ENCODE data around the gene MSANTD2. TPM values are rescaled to one million over a fixed set of nuclear protein-coding genes. Genes with fewer than 3 reads are reported as not detected.

The MSANTD2 gene
- polyA plus RNA-seq, 1 of the 3 experiments (the other 2 are of a cell fraction) = 6.4 TPM

DNA sequence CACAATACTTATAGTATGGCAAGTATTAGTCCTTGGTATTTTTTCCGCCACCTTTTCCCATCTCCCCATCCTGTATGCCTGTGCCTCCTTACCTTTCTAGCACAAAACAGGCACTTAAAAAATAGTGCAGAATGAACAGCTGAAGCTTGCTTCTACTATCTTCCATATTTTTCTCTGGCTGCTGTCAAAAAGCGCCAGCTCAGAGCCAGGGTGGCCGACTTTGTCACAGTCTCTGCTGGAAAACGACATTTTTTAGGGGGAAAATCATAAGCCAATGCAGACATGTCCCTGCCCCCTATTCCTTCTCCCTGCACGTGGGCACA is 38.6 kb upstream of the MSANTD2 start:
- ChIA-PET CTCF (interaction anchor here (0.9 to 17.8 kb wide), 18 partner anchors 12 to 198 kb away, joined by 3 to 220 read pairs (median 10); partner anchors contain the start of genes ESAM, ROBO3, SIAE and SPA17), POLR2A (no interaction called here)
- Histone ChIP-seq H3K79me2 (ENCODE audit: insufficient read depth) (no peaks in the 10 kb centered on the region), H3F3A (replicated peaks; ENCODE audit: insufficient read depth) (peaks cover 10% of the 10 kb centered on the region), H3K27me3 (ENCODE audit: insufficient read depth) (peaks cover 14% of the 10 kb centered on the region; the same call in 1 of the 2 replicates), H3K4me3 (ENCODE audit: low read depth in 2 of 2, low read length in 1 of 2) (no peak overlapping the region), H3K4me1 (ENCODE audit: control insufficient read depth in 1 of 2, insufficient read depth in 2 of 2, low read depth in 1 of 2, low read length in 1 of 2) (peaks cover 3 to 14% of the 10 kb centered on the region in 2 experiments; a peak in 2 of 4 replicates), H3K4me2 (no peak overlapping the region), H3K9ac (no peak overlapping the region), H3K9me2 (no peaks in the 10 kb centered on the region), H2AFZ (ENCODE audit: low read depth) (no peak overlapping the region), H3K27ac (ENCODE audit: low read depth in 2 of 2, low read length in 1 of 2) (no peak overlapping the region), H3K36me3 (replicated peaks in 1 of 2; ENCODE audit: control insufficient read depth in 1 of 2, insufficient read depth in 2 of 2, low read length in 1 of 2) (no peaks in the 10 kb centered on the region), H3K9me3 (no peaks in the 10 kb centered on the region), H4K20me1 (ENCODE audit: insufficient read depth) (no peaks in the 10 kb centered on the region)
- no peak for TF ChIP-seq SIN3A (IDR thresholded peaks at IDR 0.05; ENCODE audit: borderline replicate concordance, low read depth, low read length)
- TF ChIP-seq RFX5 (IDR thresholded peaks at IDR 0.05; ENCODE audit: low read length) = no peak
- no peak for TF ChIP-seq TCF12 (IDR thresholded peaks at IDR 0.05)
- TF ChIP-seq ELF1 (IDR thresholded peaks at IDR 0.05) = no peak
- TF ChIP-seq, protein P1, sequence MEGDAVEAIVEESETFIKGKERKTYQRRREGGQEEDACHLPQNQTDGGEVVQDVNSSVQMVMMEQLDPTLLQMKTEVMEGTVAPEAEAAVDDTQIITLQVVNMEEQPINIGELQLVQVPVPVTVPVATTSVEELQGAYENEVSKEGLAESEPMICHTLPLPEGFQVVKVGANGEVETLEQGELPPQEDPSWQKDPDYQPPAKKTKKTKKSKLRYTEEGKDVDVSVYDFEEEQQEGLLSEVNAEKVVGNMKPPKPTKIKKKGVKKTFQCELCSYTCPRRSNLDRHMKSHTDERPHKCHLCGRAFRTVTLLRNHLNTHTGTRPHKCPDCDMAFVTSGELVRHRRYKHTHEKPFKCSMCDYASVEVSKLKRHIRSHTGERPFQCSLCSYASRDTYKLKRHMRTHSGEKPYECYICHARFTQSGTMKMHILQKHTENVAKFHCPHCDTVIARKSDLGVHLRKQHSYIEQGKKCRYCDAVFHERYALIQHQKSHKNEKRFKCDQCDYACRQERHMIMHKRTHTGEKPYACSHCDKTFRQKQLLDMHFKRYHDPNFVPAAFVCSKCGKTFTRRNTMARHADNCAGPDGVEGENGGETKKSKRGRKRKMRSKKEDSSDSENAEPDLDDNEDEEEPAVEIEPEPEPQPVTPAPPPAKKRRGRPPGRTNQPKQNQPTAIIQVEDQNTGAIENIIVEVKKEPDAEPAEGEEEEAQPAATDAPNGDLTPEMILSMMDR (IDR thresholded peaks at IDR 0.05) = no peak
- no peak for TF ChIP-seq NRF1 (IDR thresholded peaks at IDR 0.05; ENCODE audit: low read depth, low read length)
- TF ChIP-seq NFIC (IDR thresholded peaks at IDR 0.05; ENCODE audit: borderline replicate concordance) = no peak
- no peak for TF ChIP-seq JUND (IDR thresholded peaks at IDR 0.05)
- no peak for TF ChIP-seq SMC3 (IDR thresholded peaks at IDR 0.05; ENCODE audit: low read depth, low read length)
- TF ChIP-seq, protein P2, sequence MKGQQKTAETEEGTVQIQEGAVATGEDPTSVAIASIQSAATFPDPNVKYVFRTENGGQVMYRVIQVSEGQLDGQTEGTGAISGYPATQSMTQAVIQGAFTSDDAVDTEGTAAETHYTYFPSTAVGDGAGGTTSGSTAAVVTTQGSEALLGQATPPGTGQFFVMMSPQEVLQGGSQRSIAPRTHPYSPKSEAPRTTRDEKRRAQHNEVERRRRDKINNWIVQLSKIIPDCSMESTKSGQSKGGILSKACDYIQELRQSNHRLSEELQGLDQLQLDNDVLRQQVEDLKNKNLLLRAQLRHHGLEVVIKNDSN (IDR thresholded peaks at IDR 0.05; ENCODE audit: borderline replicate concordance, low read depth) = no peak
- TF ChIP-seq FOSL2 (IDR thresholded peaks at IDR 0.05; ENCODE audit: borderline replicate concordance, low read depth) = no peak
- TF ChIP-seq, protein P3, sequence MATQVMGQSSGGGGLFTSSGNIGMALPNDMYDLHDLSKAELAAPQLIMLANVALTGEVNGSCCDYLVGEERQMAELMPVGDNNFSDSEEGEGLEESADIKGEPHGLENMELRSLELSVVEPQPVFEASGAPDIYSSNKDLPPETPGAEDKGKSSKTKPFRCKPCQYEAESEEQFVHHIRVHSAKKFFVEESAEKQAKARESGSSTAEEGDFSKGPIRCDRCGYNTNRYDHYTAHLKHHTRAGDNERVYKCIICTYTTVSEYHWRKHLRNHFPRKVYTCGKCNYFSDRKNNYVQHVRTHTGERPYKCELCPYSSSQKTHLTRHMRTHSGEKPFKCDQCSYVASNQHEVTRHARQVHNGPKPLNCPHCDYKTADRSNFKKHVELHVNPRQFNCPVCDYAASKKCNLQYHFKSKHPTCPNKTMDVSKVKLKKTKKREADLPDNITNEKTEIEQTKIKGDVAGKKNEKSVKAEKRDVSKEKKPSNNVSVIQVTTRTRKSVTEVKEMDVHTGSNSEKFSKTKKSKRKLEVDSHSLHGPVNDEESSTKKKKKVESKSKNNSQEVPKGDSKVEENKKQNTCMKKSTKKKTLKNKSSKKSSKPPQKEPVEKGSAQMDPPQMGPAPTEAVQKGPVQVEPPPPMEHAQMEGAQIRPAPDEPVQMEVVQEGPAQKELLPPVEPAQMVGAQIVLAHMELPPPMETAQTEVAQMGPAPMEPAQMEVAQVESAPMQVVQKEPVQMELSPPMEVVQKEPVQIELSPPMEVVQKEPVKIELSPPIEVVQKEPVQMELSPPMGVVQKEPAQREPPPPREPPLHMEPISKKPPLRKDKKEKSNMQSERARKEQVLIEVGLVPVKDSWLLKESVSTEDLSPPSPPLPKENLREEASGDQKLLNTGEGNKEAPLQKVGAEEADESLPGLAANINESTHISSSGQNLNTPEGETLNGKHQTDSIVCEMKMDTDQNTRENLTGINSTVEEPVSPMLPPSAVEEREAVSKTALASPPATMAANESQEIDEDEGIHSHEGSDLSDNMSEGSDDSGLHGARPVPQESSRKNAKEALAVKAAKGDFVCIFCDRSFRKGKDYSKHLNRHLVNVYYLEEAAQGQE (IDR thresholded peaks at IDR 0.05; ENCODE audit: low read depth, low read length) = no peak
- 70% methylated on average over 4 of the region's 5 CpGs for WGBS (ENCODE audit: low lambda C conversion rate)
- no peak for DNase-seq

Measured in SK-N-SH (cell line).